T-helper 9 cell (primary cell): ENCODE data around the gene C1orf74.
A peak's percentile ranks its signal among the peaks of the same experiment; 100 is the strongest.

ENCODE experiments used
- DNase-seq: peaks from one replicate; pipeline ENCODE4 v3.0.0-alpha.2; 2020

Gene C1orf74

DNA sequence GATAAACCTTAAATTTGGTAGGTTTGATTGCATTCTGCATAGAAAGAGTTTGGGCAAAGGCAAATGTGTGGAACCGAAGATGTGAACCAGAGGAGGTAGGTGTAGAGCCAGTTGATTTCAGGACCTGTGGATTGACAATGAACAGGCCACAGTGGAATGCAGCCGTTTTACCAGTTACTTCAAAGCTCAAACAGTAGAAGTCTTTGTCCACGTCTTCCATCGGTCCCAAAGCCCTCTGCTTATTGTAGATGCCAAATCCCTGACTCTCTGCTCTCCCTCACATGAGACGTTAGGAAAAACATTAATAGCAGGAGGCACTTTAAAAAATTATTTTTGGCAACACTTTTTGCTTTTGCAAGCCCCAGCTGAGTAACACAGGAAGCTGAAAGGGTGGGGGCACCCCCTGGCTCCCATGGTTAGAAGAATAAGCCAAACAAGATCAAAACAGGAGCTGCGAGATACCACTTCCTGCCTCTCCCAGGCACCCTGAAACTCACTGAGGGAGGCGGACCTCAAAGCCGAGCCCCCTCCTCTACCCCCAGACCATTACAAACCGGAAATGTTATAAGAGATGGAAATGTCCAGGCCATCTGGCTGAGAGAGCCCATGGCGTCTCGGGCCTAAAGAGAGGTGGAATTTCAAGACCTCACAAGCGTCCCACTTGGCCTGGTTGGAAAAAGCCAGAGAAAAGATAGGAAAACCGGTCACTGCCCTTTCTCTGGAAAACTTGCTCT, 15.0 kb downstream of the C1orf74 start:
- DNase-seq: peak; percentile 50

DNA sequence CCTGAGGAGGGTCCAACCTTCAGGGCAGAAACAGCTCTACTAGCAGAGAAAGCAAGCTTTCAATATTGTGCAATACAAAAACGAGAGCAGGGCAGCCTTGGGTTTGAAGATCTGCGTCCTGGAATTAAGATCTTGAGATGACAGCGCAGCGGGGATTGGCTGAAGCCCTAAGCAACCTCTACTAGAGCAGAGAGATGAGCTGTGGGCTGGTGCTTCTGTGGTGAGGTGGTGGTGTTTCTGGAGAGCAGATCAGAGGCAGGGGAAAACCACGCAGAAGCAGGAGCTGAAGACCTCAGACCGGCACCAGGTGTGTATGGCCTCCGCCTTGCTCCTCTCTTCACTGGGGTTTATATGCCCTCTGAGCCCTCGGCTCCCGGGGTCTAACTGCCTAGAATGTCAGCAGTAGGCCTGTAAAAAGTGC, 16.0 kb downstream of the C1orf74 start:
- DNase-seq: peak; percentile 65

DNA sequence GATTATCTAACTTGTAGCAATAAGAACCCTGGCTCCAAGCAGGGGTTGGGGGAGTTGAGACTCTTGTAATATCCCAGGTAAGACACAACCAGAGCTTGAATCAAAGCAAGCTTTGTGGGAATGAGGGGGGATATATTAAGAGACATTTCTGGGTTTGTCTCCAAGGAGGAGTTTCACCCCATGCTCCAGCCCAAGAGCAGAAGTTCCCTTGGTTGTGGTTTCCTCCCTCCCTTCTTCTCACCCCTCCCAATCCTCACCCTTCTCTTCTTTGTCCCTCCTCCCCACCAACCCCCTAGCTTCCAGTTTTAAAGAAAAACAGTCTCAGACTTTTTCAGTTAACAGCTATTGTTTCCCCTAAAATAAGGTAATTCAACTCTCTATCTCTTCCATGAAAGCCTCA, 16.7 kb downstream of the C1orf74 start:
- no peak for DNase-seq

GRCh38 chr1:209767096-209767495, 17.3 kb downstream of the C1orf74 start:
- DNase-seq: no peak

GRCh38 chr1:209766051-209766450, 18.3 kb downstream of the C1orf74 start:
- DNase-seq: no peak

DNA sequence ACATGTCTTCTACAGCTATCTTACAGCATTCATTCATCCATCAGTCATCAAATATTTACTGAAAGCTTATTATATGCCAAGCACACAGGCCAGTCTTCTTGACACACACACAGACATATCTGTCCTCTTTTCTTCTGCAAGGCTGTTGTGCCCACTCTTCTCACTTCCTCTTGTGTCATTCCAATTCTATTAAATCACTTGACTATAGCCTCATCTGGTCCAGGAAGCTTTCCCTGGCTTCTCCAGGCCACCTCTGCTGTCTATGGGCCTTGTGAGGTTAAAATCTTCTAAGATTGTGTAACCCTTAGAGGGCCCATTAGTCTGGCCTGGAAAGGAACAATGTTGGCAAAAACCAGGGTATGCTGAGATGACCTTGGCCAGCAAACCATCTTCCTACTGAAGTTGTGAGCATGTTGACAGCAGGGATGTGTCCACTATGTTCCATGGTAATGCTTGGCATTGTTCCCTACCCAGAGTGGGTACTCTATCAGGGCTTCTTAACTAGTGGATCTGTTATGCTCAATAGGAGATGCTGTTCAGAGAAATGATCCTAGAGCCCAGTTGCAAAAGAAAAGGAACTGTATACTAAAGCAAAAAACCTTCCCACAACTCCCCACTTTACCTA, 23.2 kb downstream of the C1orf74 start:
- DNase-seq: no peak

GRCh38 chr1:209759829-209760359, 24.5 kb downstream of the C1orf74 start:
- no peak for DNase-seq

- no peak for DNase-seq
Measured at GRCh38 chr1:209758400-209758799, 26.0 kb downstream of the C1orf74 start.

- peak; percentile 19 for DNase-seq
Measured at GRCh38 chr1:209756615-209757445, 27.5 kb downstream of the C1orf74 start.

GRCh38 chr1:209755926-209756614, 28.3 kb downstream of the C1orf74 start, which contains the start of gene TRAF3IP3:
Gene TRAF3IP3 (plus strand): TSS chr1:209756053. CDS start chr1:209760040, 3,987 bp downstream.
- peak; percentile 55 for DNase-seq

DNA sequence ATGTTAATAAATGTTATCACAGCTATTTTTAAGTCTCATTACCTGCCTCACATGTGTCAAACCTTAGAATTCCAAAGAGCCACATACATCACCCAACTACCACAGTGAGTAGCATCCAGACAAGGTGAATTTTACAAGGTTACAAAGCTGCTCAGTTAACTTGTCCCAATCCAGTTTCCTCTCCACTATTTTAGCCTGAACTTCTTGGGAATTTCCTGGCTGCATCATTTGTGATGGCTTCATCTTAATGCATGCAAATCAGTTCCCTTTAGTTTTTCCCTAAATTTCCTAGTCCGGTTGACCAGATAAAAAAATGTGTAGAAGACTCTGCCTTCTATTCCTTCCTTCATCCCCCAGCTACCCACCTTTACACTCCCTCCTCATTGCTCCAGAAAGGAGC, 29.1 kb downstream of the C1orf74 start:
- DNase-seq: no peak

GRCh38 chr1:209752890-209753289, 31.5 kb downstream of the C1orf74 start:
- DNase-seq: no peak

DNA sequence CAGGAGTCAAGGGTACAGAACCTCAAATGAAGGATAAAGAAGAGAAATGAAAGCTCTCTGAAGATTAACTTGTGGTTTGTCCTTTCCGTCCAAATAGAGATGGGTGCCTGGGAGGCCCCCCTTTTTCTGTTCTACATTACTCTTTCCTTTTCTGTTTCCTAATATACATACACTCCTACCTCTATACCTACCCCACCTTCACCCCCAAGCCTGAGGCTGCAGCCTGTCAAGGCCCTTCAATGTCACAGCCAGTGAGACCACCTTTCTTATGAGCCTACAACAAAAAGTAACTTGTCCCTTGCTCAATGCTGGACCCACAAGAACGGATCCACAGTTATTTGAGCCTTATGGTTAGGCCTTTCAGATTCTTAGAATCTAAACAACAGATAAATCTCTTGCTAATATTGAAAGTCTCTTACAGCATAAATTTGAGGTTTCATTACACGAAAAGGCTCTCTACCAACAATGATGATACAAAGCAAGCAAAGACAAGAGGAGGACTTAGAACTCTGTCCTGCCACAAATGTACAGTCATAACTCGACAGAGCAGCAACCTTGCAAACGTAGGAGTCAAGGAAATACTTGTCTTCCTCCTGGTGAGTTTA, 32.6 kb downstream of the C1orf74 start:
- DNase-seq: no peak

GRCh38 chr1:209749670-209750323, 34.6 kb downstream of the C1orf74 start:
- DNase-seq: no peak

DNA sequence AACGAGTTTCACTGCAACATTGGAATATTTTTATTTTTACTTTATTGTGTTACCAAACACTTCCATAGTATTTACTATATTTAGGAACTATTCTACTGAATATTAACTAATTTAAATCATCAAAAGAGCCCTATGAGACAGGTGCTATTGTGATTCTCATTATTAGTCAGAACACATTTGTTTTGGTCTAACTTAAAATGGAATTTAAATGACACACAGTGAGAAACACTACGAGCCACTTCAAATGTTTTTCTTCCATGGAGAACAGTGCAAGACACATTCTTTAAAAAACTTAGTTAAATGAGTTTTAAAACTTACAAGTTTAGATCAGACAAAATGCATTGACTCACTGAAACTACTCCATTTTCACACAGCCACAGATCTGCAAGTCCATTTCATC, 35.2 kb downstream of the C1orf74 start:
- no peak for DNase-seq

GRCh38 chr1:209748620-209749019, 35.7 kb downstream of the C1orf74 start:
- no peak for DNase-seq

- peak; percentile 76 for DNase-seq
Measured at GRCh38 chr1:209747580-209748262, 36.6 kb downstream of the C1orf74 start.

DNA sequence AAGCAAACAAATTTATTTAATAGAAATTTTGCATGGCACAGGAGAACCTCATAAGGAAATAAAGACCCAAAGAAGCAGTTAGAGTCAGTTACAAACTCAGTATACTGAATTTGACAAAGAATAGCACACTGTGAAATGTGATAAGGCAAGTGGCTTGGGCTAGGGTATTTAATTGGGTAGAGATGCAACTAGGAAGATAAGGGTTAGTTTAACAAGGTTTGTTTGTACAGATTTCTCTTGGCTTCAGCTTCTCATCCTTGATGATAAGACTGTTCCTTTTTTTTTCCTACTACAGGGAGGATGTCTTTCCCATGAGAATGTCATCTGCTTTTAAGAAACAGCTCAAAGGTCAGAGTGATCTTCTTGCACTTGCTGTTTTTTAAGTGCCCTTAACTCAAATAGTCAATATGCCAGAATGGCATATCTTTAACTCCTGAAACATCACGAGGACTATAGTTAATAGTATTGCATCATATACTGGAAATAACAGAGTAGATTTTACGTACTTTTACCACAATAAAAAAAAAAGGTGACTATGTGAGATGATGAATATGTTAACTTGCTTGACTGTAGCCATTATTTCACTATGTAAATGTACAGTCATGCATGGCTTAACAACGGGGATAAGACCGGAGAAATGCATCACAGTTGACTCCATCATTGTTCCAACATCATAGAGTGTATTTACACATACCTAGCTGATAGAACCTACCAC, 37.8 kb downstream of the C1orf74 start:
- no peak for DNase-seq

- no peak for DNase-seq
Measured at GRCh38 chr1:209743145-209743482, 41.2 kb downstream of the C1orf74 start.

GRCh38 chr1:209742409-209743144, 41.8 kb downstream of the C1orf74 start:
- no peak for DNase-seq
